Measurements from ENCODE around the gene IFT52. TPM values are rescaled to one million over a fixed set of nuclear protein-coding genes. Genes with fewer than 3 reads are reported as not detected.

IFT52 gene
- total RNA-seq (2014; rRNA removed; shearing (Covaris generic)), result 43.6 and 53.6 TPM in 2 replicates

GRCh38 chr20:43590392-43591303 is at the start of gene IFT52:
IFT52 (plus strand) TSS chr20:43590937; CDS start chr20:43594699, 3,762 bp downstream.
- peak; percentile 86 for DNase-seq (ENCODE audit: low spot score)

- DNase-seq (ENCODE audit: low spot score), result peak; percentile 55
Measured at GRCh38 chr20:43541214-43541613, 49.5 kb upstream of the IFT52 start.

GRCh38 chr20:43542161-43542560 is 48.6 kb upstream of the IFT52 start:
- DNase-seq (ENCODE audit: low spot score), result no peak

- DNase-seq (ENCODE audit: low spot score), result no peak
Measured at GRCh38 chr20:43542674-43543073, 48.1 kb upstream of the IFT52 start.

GRCh38 chr20:43543138-43543537 is 47.6 kb upstream of the IFT52 start:
- no peak for DNase-seq (ENCODE audit: low spot score)

GRCh38 chr20:43544501-43544900 is 46.2 kb upstream of the IFT52 start:
- DNase-seq (ENCODE audit: low spot score), result no peak

GRCh38 chr20:43545837-43546578 is 44.7 kb upstream of the IFT52 start:
- no peak for DNase-seq (ENCODE audit: low spot score)

- DNase-seq (ENCODE audit: low spot score), result no peak
Measured at GRCh38 chr20:43548273-43548880, 42.4 kb upstream of the IFT52 start.

GRCh38 chr20:43549416-43550065 is 41.2 kb upstream of the IFT52 start:
- DNase-seq (ENCODE audit: low spot score), result no peak

- no peak for DNase-seq (ENCODE audit: low spot score)
Measured at GRCh38 chr20:43550456-43550855, 40.3 kb upstream of the IFT52 start.

GRCh38 chr20:43554369-43554768 is 36.4 kb upstream of the IFT52 start:
- no peak for DNase-seq (ENCODE audit: low spot score)

GRCh38 chr20:43558412-43559146 is 32.2 kb upstream of the IFT52 start, which contains the start of gene SGK2:
SGK2 (plus strand) TSS chr20:43559027; CDS start chr20:43566496, 7,469 bp downstream.
- DNase-seq (ENCODE audit: low spot score), result peak; percentile 46

- DNase-seq (ENCODE audit: low spot score), result no peak
Measured at GRCh38 chr20:43559147-43559987, 31.4 kb upstream of the IFT52 start.

GRCh38 chr20:43560974-43561373 is 29.8 kb upstream of the IFT52 start:
- no peak for DNase-seq (ENCODE audit: low spot score)

- DNase-seq (ENCODE audit: low spot score), result no peak
Measured at GRCh38 chr20:43563429-43563828, 27.3 kb upstream of the IFT52 start.

GRCh38 chr20:43563991-43564390 is 26.7 kb upstream of the IFT52 start:
- no peak for DNase-seq (ENCODE audit: low spot score)

- no peak for DNase-seq (ENCODE audit: low spot score)
Measured at GRCh38 chr20:43564455-43564854, 26.3 kb upstream of the IFT52 start.

GRCh38 chr20:43564993-43565757 is 25.6 kb upstream of the IFT52 start:
- no peak for DNase-seq (ENCODE audit: low spot score)

- no peak for DNase-seq (ENCODE audit: low spot score)
Measured at GRCh38 chr20:43565758-43566104, 25.0 kb upstream of the IFT52 start.
